Natural killer cell (primary cell): ENCODE results near the gene MBD3. TPM values are rescaled to one million over a fixed set of nuclear protein-coding genes. Genes with fewer than 3 reads are reported as not detected.

Source experiments
- ATAC-seq, 3 donors: fragments of 150-1000 bp in 2 of 3; fragments of 200-7000 bp in 1 of 3; cut with Tn5 transposase; 1 replicate in 1 of 3; 2 replicates in 2 of 3; pipeline ENCODE4 v1.10.0; 2021; ENCODE audit warnings: mild to moderate bottlenecking in 2 of 3, moderate library complexity in 2 of 3
- DNase-seq, 2 donors: peaks; one replicate each; pipeline versions ENCODE4 v3.0.0 to v3.0.0-alpha.2; 2013 to 2021; ENCODE audit warnings: mixed read lengths in 1 of 2
- H3K27ac ChIP-seq: one replicate; pipeline ENCODE4 v1.5.1; 2013; ENCODE audit warnings: mild to moderate bottlenecking, low read length
- H3K27me3 ChIP-seq: one replicate; pipeline ENCODE4 v1.6.1; 2013; ENCODE audit warnings: low read length; ENCODE audit not compliant: control insufficient read depth, insufficient read depth
- H3K36me3 ChIP-seq: one replicate; pipeline ENCODE4 v1.6.1; 2013; ENCODE audit warnings: low read length; ENCODE audit not compliant: control insufficient read depth, insufficient read depth
- H3K4me1 ChIP-seq: one replicate; pipeline ENCODE4 v1.6.1; 2013; ENCODE audit warnings: low read length; ENCODE audit not compliant: control insufficient read depth, insufficient read depth
- H3K4me3 ChIP-seq: one replicate; pipeline ENCODE4 v1.5.1; 2013; ENCODE audit warnings: low read length
- H3K9me3 ChIP-seq: one replicate; pipeline ENCODE4 v1.6.1; 2013; ENCODE audit warnings: low read length; ENCODE audit not compliant: control insufficient read depth, insufficient read depth
- H3K27ac Mint-ChIP-seq, 2 donors: one replicate each; pipeline ENCODE4 v1.8.0; 2022; ENCODE audit warnings: mild to moderate bottlenecking in 2 of 2, mixed read lengths in 2 of 2, moderate library complexity in 1 of 2
- H3K27me3 Mint-ChIP-seq, 2 donors: one replicate each; pipeline ENCODE4 v1.8.0; 2022; ENCODE audit warnings: low read depth in 2 of 2, mixed read lengths in 2 of 2
- H3K36me3 Mint-ChIP-seq: one replicate; pipeline ENCODE4 v1.8.0; 2022; ENCODE audit warnings: mixed read lengths
- H3K4me1 Mint-ChIP-seq, 2 donors: one replicate each; pipeline ENCODE4 v1.8.0; 2022; ENCODE audit warnings: mixed read lengths in 2 of 2
- H3K4me3 Mint-ChIP-seq: one replicate; pipeline ENCODE4 v1.8.0; 2022; ENCODE audit warnings: mild to moderate bottlenecking, moderate library complexity, mixed read lengths
- H3K9me3 Mint-ChIP-seq, 2 donors: one replicate each; pipeline ENCODE4 v1.8.0; 2022; ENCODE audit warnings: mixed read lengths in 2 of 2
- CTCF ChIP-seq: fragments of 200-600 bp; IDR thresholded peaks from one replicate; pipeline ENCODE4 v1.8.0; 2022; ENCODE audit warnings: antibody characterized with exemption
- WGBS: methylation state at CpG from one replicate; pipeline ENCODE4 v1.1.7; 2013; ENCODE audit warnings: missing lambda C conversion rate; ENCODE audit not compliant: insufficient coverage; 5-methylcytosine and 5-hydroxymethylcytosine counted together
- intact Hi-C: fragments of 100-400 bp; cut with micrococcal nuclease; formaldehyde crosslinking; loops from one replicate; pipeline ENCODE4 v1.14.2; 2022
- total RNA-seq, 4 donors: library from RNA; stranded (reverse); fragments of 120-200 nt in 1 of 4; gene quantifications; one replicate each; pipeline versions ENCODE4 v1.2.3 to v1.2.4, GENCODE V29; 2013 to 2022

Gene MBD3
- total RNA-seq, 3 donors from 2014 or later (not counting 1 experiment from before 2014, with no cell fraction given), result 55.9 to 66.7 (median 59.0) TPM

DNA sequence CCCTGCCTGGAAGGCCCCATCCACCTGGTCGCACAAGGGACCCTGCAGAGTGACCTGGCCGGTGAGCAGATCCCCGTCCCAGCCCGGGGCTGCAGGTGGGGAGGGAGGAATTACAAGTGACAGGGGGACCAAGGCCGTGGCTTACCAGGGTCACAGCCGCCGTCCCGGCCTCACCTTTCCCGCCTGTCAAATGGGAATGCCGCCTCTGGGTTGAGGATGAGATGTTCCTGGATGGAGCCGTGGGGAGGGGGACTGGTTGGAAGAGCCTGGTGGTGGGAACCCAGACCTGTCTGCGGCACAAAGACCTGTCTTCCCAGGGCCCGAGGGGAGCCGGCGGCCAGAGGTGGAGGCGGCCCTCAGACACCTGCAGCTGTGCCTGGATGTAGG lies 63.2 kb downstream of the MBD3 start:
- Mint-ChIP-seq H3K4me1 (peaks cover 0 to 6% of the 10 kb centered on the region in 2 donors), H3K9me3 (no peaks in the 10 kb centered on the region), H3K27ac (no peak overlapping the region), H3K36me3 (no peaks in the 10 kb centered on the region), H3K27me3 (peaks cover 17 to 30% of the 10 kb centered on the region in 2 donors), H3K4me3 (no peak overlapping the region)
- no peak for DNase-seq
- Histone ChIP-seq H3K9me3 (no peaks in the 10 kb centered on the region), H3K4me3 (no peak overlapping the region), H3K36me3 (no peaks in the 10 kb centered on the region), H3K27ac (no peak overlapping the region), H3K27me3 (peaks cover 14% of the 10 kb centered on the region), H3K4me1 (no peaks in the 10 kb centered on the region)
- intact Hi-C loops, result no loop called here
- ATAC-seq, result no peak
- WGBS, result 81% methylated on average over 16 of the region's 16 CpGs
- TF ChIP-seq CTCF, result no peak

DNA sequence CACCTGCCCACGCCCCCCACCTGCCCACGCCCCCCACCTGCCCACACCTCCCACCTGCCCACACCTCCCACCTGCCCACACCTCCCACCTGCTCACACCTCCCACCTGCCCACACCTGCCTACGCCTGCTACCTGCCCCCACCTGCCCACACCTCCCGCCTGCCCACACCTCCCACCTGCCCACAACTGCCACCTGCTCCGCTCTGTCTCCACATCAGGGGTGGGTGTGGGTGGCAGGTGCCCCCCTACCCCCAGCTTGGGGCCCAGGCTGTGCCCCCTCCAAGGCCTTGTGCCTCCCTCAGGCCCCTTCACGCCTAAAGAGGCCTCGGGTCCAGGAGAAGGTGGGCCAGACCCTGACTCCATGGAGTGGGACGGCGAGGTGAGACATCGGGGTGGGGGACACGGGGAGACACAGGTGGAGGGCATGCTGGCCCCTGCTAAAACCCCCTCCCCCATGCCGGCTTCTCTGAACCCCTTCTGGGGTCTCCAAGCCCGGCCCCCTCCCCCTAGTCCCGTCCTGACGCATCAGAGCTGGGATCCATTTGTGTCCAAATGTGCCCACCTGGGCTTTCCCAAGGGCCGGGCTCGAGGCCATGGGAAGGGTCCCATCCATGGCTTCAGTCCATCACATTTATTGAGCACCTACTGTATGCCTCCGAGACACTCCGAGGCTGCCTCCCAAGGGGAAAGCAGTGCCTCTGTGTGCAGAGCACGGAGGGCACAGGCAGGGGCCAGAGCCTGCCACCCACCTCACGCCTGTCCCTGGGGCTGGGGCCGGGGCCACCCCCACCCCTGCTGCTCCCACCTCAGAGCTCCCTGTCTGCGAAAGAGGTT lies 63.9 kb downstream of the MBD3 start:
- Mint-ChIP-seq H3K4me3 (no peak overlapping the region), H3K9me3 (no peaks in the 10 kb centered on the region), H3K36me3 (no peaks in the 10 kb centered on the region), H3K27me3 (peaks cover 19 to 32% of the 10 kb centered on the region in 2 donors), H3K4me1 (peaks cover 0 to 8% of the 10 kb centered on the region in 2 donors), H3K27ac (no peak overlapping the region)
- peaks cover 14% of the 10 kb centered on the region for H3K27me3 ChIP-seq
- 85% methylated on average over 21 of the region's 23 CpGs for WGBS
- H3K36me3 ChIP-seq, result no peaks in the 10 kb centered on the region
- no peak overlapping the region for H3K4me3 ChIP-seq
- H3K9me3 ChIP-seq, result no peaks in the 10 kb centered on the region
- ATAC-seq, result no peak
- no peaks in the 10 kb centered on the region for H3K4me1 ChIP-seq
- no peak for TF ChIP-seq CTCF
- intact Hi-C loops, result no loop called here
- DNase-seq, result no peak
- no peak overlapping the region for H3K27ac ChIP-seq

- Mint-ChIP-seq H3K27ac (no peak overlapping the region), H3K36me3 (no peaks in the 10 kb centered on the region), H3K27me3 (peaks cover 19 to 36% of the 10 kb centered on the region in 2 donors), H3K4me3 (no peak overlapping the region), H3K9me3 (no peaks in the 10 kb centered on the region), H3K4me1 (peaks cover 0 to 8% of the 10 kb centered on the region in 2 donors)
- Histone ChIP-seq H3K36me3 (no peaks in the 10 kb centered on the region), H3K9me3 (no peaks in the 10 kb centered on the region), H3K27me3 (peaks cover 18% of the 10 kb centered on the region), H3K4me1 (no peaks in the 10 kb centered on the region), H3K27ac (no peak overlapping the region), H3K4me3 (no peak overlapping the region)
- DNase-seq, result no peak
- no peak for TF ChIP-seq CTCF
- WGBS, result 85% methylated on average over 27 of the region's 27 CpGs
- ATAC-seq, result no peak
- intact Hi-C loops, result no loop called here
Observed at GRCh38 chr19:1527650-1528309, 64.9 kb downstream of the MBD3 start.
